Stimulated activated CD8-positive, alpha-beta memory T cell treated with anti-CD3 and anti-CD28 coated beads, Interleukin-12 subunit alpha, Interleukin-12 subunit beta, amount 100 ng/mL, for 24 hours (primary cell): ENCODE measurements around the gene FGD2.
"Not testable (repeated sequence)": the region's sequence is repeated elsewhere in the genome, so short reads cannot be mapped to it uniquely, and the experiment has no call there.

ENCODE experiments used
- DNase-seq: peaks from one replicate; pipeline ENCODE4 v3.0.0-alpha.2; 2020; ENCODE audit errors: extremely low read depth

FGD2 gene

GRCh38 chr6:36990401-36990800, 15.1 kb upstream of the FGD2 start:
- DNase-seq, result not testable (repeated sequence)

GRCh38 chr6:36997811-36998722, 7.4 kb upstream of the FGD2 start:
- DNase-seq, result no peak

- no peak for DNase-seq
These were observed 6.8 kb upstream of the FGD2 start for GRCh38 chr6:36998723-36999038.

GRCh38 chr6:36999061-36999750, 6.2 kb upstream of the FGD2 start:
- DNase-seq, result no peak

GRCh38 chr6:36999751-37000125, 5.7 kb upstream of the FGD2 start:
- DNase-seq, result no peak

- no peak for DNase-seq
These were observed 1.1 kb upstream of the FGD2 start for GRCh38 chr6:37004044-37004980.

GRCh38 chr6:37005827-37006567, 542 bp downstream of the FGD2 start:
- DNase-seq, result no peak

- no peak for DNase-seq
These were observed 1.4 kb downstream of the FGD2 start for GRCh38 chr6:37006793-37007339.

GRCh38 chr6:37007340-37008043, 2.0 kb downstream of the FGD2 start:
- no peak for DNase-seq

GRCh38 chr6:37008484-37009465, 3.3 kb downstream of the FGD2 start:
- no peak for DNase-seq

- no peak for DNase-seq
These were observed 5.0 kb downstream of the FGD2 start for GRCh38 chr6:37010402-37010892.

GRCh38 chr6:37011656-37012378, 6.4 kb downstream of the FGD2 start:
- no peak for DNase-seq

- DNase-seq, result no peak
These were observed 8.3 kb downstream of the FGD2 start for GRCh38 chr6:37013516-37014491.

GRCh38 chr6:37014667-37015066, 9.2 kb downstream of the FGD2 start:
- DNase-seq, result no peak

GRCh38 chr6:37015532-37015931, 10.1 kb downstream of the FGD2 start:
- DNase-seq, result no peak

- no peak for DNase-seq
These were observed 11.5 kb downstream of the FGD2 start for GRCh38 chr6:37016995-37017394.

- no peak for DNase-seq
These were observed 12.2 kb downstream of the FGD2 start for GRCh38 chr6:37017606-37018197.
